HepG2 (cell line): ENCODE data around the gene VILL. TPM values are rescaled to one million over a fixed set of nuclear protein-coding genes. Genes with fewer than 3 reads are reported as not detected.

Experiments
- ATF6 ChIP-seq: sonication (generic); formaldehyde crosslinking; conservative IDR thresholded peaks from 2 replicates; pipeline ENCODE4 v1.4.0; 2020; ENCODE audit warnings: missing genetic modification reagents
- BHLHE40 ChIP-seq: IDR thresholded peaks from 2 replicates; pipeline ENCODE4 v1.6.1; 2011; ENCODE audit warnings: low read length, improper control_type of control experiment
- FUBP1 ChIP-seq: sonication (generic); formaldehyde crosslinking; IDR thresholded peaks from 2 replicates; pipeline ENCODE4 v1.5.1; 2020; ENCODE audit warnings: missing genetic modification reagents, mild to moderate bottlenecking, borderline replicate concordance
- GTF2F1 ChIP-seq: fragments of 150-350 bp; IDR thresholded peaks from 2 replicates; pipeline ENCODE4 v1.6.1; 2014; ENCODE audit warnings: low read length
- MNT ChIP-seq: fragments of 450-650 bp; IDR thresholded peaks from 2 replicates; pipeline ENCODE4 v1.6.1; 2016
- PRDM4 ChIP-seq: sonication (generic); formaldehyde crosslinking; IDR thresholded peaks from 2 replicates; pipeline ENCODE4 v1.9.0; 2021; ENCODE audit warnings: missing genetic modification reagents, borderline replicate concordance
- ZFP62 ChIP-seq: sonication (generic); formaldehyde crosslinking; IDR thresholded peaks from 2 replicates; pipeline ENCODE4 v1.4.0; 2020; ENCODE audit warnings: missing genetic modification reagents
- ZFP91 ChIP-seq: sonication (generic); formaldehyde crosslinking; IDR thresholded peaks from 2 replicates; pipeline ENCODE4 v1.9.0; 2022; ENCODE audit warnings: missing genetic modification reagents, mild to moderate bottlenecking, borderline replicate concordance
- ZKSCAN5 ChIP-seq: sonication (generic); formaldehyde crosslinking; IDR thresholded peaks from 2 replicates; pipeline ENCODE4 v1.5.1; 2020; ENCODE audit warnings: mild to moderate bottlenecking, missing genetic modification reagents
- ZNF24 ChIP-seq: fragments of 450-650 bp; IDR thresholded peaks from 2 replicates; pipeline ENCODE4 v1.6.1; 2017; ENCODE audit warnings: antibody characterized with exemption, mild to moderate bottlenecking
- ZNF317 ChIP-seq: sonication (generic); formaldehyde crosslinking; IDR thresholded peaks from 2 replicates; pipeline ENCODE4 v1.5.0; 2020; ENCODE audit warnings: mild to moderate bottlenecking, missing genetic modification reagents
- ZNF570 ChIP-seq: sonication (generic); formaldehyde crosslinking; IDR thresholded peaks from 2 replicates; pipeline ENCODE4 v1.4.0; 2020; ENCODE audit warnings: mild to moderate bottlenecking, missing genetic modification reagents, borderline replicate concordance
- ZNF607 ChIP-seq: sonication (generic); formaldehyde crosslinking; IDR thresholded peaks from 2 replicates; pipeline ENCODE4 v1.5.1; 2020; ENCODE audit warnings: missing genetic modification reagents, mild to moderate bottlenecking, borderline replicate concordance
- ZNF670 ChIP-seq: sonication (generic); formaldehyde crosslinking; IDR thresholded peaks from 2 replicates; pipeline ENCODE4 v1.8.0; 2022; ENCODE audit warnings: mild to moderate bottlenecking, missing genetic modification reagents, borderline replicate concordance
- ZXDC ChIP-seq: sonication (generic); formaldehyde crosslinking; IDR thresholded peaks from 2 replicates; pipeline ENCODE4 v1.5.0; 2020; ENCODE audit warnings: mild to moderate bottlenecking, missing genetic modification reagents
- polyA plus RNA-seq, 8 experiments: library from polyadenylated mRNA; depleted of rRNA in 3 of 8; stranded (reverse) in 7 of 8; unstranded in 1 of 8; fragments of >200 nt; fragmentation: Illumina TruSeq in 4 of 8; extraction: Trizol in 4 of 8; gene quantifications; 2 replicates each; pipeline versions ENCODE4 v1.2.1 to v1.2.3, GENCODE V29; 2011 to 2016; ENCODE audit warnings: low read depth in 4 of 8, missing spikeins in 1 of 8, mixed read lengths in 1 of 8; ENCODE audit not compliant: insufficient read depth in 1 of 8
- total RNA-seq, 5 experiments: library from RNA; depleted of rRNA; stranded (reverse); fragments of >200 nt; fragmentation: Illumina TruSeq; extraction: Trizol; gene quantifications; 2 replicates each; pipeline ENCODE4 v1.2.3, GENCODE V29; 2016; ENCODE audit warnings: low read depth in 1 of 5

Gene VILL
- total and polyA plus RNA-seq, 2 of the 13 experiments (the other 11 are each of a cell fraction or from before 2014, with no cell fraction given) = 3.2 to 5.3 TPM

GRCh38 chr3:38005076-38006020 is 14.8 kb downstream of the VILL start (continued):
- TF ChIP-seq PRDM4 (CRISPR knock-in tag) (no peak), FUBP1 (CRISPR knock-in tag) (no peak), ZFP62 (CRISPR knock-in tag) (no peak), ZNF607 (CRISPR knock-in tag) (no peak), ZNF317 (CRISPR knock-in tag) (0 out of 2 replicates have a peak, but pooled peaks have one; percentile 4), ATF6 (CRISPR knock-in tag) (no peak), ZKSCAN5 (CRISPR knock-in tag) (no peak), ZFP91 (CRISPR knock-in tag) (peak; percentile 32; the same call in 1 of the 2 replicates), BHLHE40 (no peak), ZNF570 (CRISPR knock-in tag) (no peak), ZNF24 (no peak), ZXDC (no peak), ZNF670 (CRISPR knock-in tag) (no peak), MNT (no peak), GTF2F1 (no peak)
